A549 (cell line): ENCODE results near the gene TCEAL8. TPM values are rescaled to one million over a fixed set of nuclear protein-coding genes. Genes with fewer than 3 reads are reported as not detected.

Experiments used
- ATAC-seq, 2 experiments: fragments of 200-7000 bp in 1 of 2; fragments of >200 bp in 1 of 2; cut with Nextera tagmentation in 1 of 2; cut with Tn5 transposase in 1 of 2; 3 replicates each; pipeline versions ENCODE4 v1.8.0 to v1.9.1; 2018 to 2020; ENCODE audit warnings: mild to moderate bottlenecking in 1 of 2, moderate library complexity in 1 of 2
- CTCF ChIA-PET: fragments of 300-600 bp; sonication (Branson Sonifier 250); formaldehyde crosslinking; extraction: SDS; loops from one replicate; lab custom pipeline; 2021; ENCODE audit warnings: antibody characterized with exemption, inconsistent platforms; lab: Yijun Ruan, JAX
- POLR2A ChIA-PET: fragments of 350-600 bp; formaldehyde crosslinking; extraction: SDS; loops from one replicate; lab custom pipeline; 2021; ENCODE audit warnings: antibody characterized with exemption, inconsistent platforms; lab: Yijun Ruan, JAX
- DNase-seq, 2 experiments: peaks; one replicate each; pipeline versions ENCODE4 v3.0.0 to v3.0.0-alpha.2; 2011 to 2016; ENCODE audit warnings: low read depth in 1 of 2, low spot score in 1 of 2
- FAIRE-seq: peaks from 2 replicates; lab custom pipeline; 2011; peaks lifted over from hg19 to GRCh38; lab: Jason Lieb, UNC
- H3K27ac ChIP-seq, 2 experiments: fragments of >200 bp; sonication (Bioruptor Twin); formaldehyde crosslinking; 3 replicates each; pipeline ENCODE4 v1.5.1; 2016 to 2017
- H3K4me1 ChIP-seq: fragments of >200 bp; sonication (Bioruptor Twin); formaldehyde crosslinking; 3 replicates; pipeline ENCODE4 v1.6.1; 2016
- H3K4me2 ChIP-seq: fragments of >200 bp; sonication (Bioruptor Twin); formaldehyde crosslinking; 3 replicates; pipeline ENCODE4 v1.6.1; 2016
- H3K4me3 ChIP-seq: fragments of >200 bp; sonication (Bioruptor Twin); formaldehyde crosslinking; 3 replicates; pipeline ENCODE4 v1.5.1; 2016
- H3K9me3 ChIP-seq: fragments of >200 bp; sonication (Bioruptor Twin); formaldehyde crosslinking; 3 replicates; pipeline ENCODE4 v1.6.1; 2016
- BCL3 ChIP-seq: fragments of >200 bp; sonication (Bioruptor Twin); formaldehyde crosslinking; IDR thresholded peaks from 3 replicates; pipeline ENCODE4 v1.6.1; 2016
- BHLHE40 ChIP-seq: IDR thresholded peaks from 2 replicates; pipeline ENCODE4 v1.6.1; 2012; ENCODE audit warnings: low read depth, low read length, inconsistent platforms
- CBX8 ChIP-seq: fragments of 200-600 bp; sonication (generic); IDR thresholded peaks from 2 replicates; pipeline ENCODE4 v1.6.1; 2016
- CHD2 ChIP-seq: fragments of 150-350 bp; IDR thresholded peaks from 2 replicates; pipeline ENCODE4 v1.6.1; 2014; ENCODE audit warnings: low read length; ENCODE audit not compliant: partially characterized antibody
- FOSL2 ChIP-seq, 2 experiments: fragments of 450-650 bp in 1 of 2; fragments of >200 bp in 1 of 2; sonication (Bioruptor Twin) in 1 of 2; formaldehyde crosslinking; IDR thresholded peaks; 2 replicates each; pipeline versions ENCODE4 v1.5.0 to v1.6.1; 2016 to 2020; ENCODE audit warnings: mild to moderate bottlenecking in 1 of 2, moderate library complexity in 1 of 2
- FOXS1 ChIP-seq: fragments of 250-450 bp; sonication (Bioruptor Pico); IDR thresholded peaks from 2 replicates; pipeline ENCODE4 v1.5.0; 2020; ENCODE audit warnings: mild to moderate bottlenecking, moderate library complexity
- GATA3 ChIP-seq: IDR thresholded peaks from 2 replicates; pipeline ENCODE4 v1.6.1; 2012; ENCODE audit warnings: borderline replicate concordance
- HOXA7 ChIP-seq: fragments of 250-450 bp; sonication (Bioruptor Pico); IDR thresholded peaks from 2 replicates; pipeline ENCODE4 v1.5.0; 2020; ENCODE audit warnings: mild to moderate bottlenecking, moderate library complexity
- HOXB13 ChIP-seq: fragments of 250-450 bp; sonication (Bioruptor Pico); IDR thresholded peaks from 2 replicates; pipeline ENCODE4 v1.5.0; 2020; ENCODE audit warnings: low read depth, mild to moderate bottlenecking, moderate library complexity
- JUN ChIP-seq, 2 experiments: fragments of >200 bp; sonication (Bioruptor Twin); formaldehyde crosslinking; IDR thresholded peaks; 2 replicates in 1 of 2; 3 replicates in 1 of 2; pipeline ENCODE4 v1.6.1; 2016 to 2017
- KDM1A ChIP-seq: fragments of 200-600 bp; sonication (generic); IDR thresholded peaks from 2 replicates; pipeline ENCODE4 v1.6.1; 2016; ENCODE audit warnings: low read depth, mild to moderate bottlenecking
- KDM5A ChIP-seq: fragments of 200-600 bp; sonication (generic); IDR thresholded peaks from 2 replicates; pipeline ENCODE4 v1.6.1; 2016; ENCODE audit warnings: antibody characterized with exemption, mild to moderate bottlenecking
- MAX ChIP-seq: IDR thresholded peaks from 2 replicates; pipeline ENCODE4 v1.6.1; 2012
- PHF8 ChIP-seq: fragments of 200-600 bp; sonication (generic); IDR thresholded peaks from 2 replicates; pipeline ENCODE4 v1.6.1; 2016; ENCODE audit warnings: low read depth, mild to moderate bottlenecking, antibody characterized with exemption, moderate library complexity, borderline replicate concordance
- RAD21 ChIP-seq, 2 experiments: fragments of >200 bp in 1 of 2; sonication (Bioruptor Twin) in 1 of 2; formaldehyde crosslinking in 1 of 2; IDR thresholded peaks in 1 of 2; conservative IDR thresholded peaks in 1 of 2; 2 replicates in 1 of 2; 3 replicates in 1 of 2; pipeline ENCODE4 v1.6.1; 2012 to 2018; ENCODE audit warnings: inconsistent platforms in 1 of 2
- RARB ChIP-seq: fragments of 250-450 bp; sonication (Bioruptor Pico); IDR thresholded peaks from 2 replicates; pipeline ENCODE4 v1.8.0; 2021; ENCODE audit warnings: mild to moderate bottlenecking, moderate library complexity
- RNF2 ChIP-seq: fragments of 200-600 bp; sonication (generic); IDR thresholded peaks from 2 replicates; pipeline ENCODE4 v1.6.1; 2016; ENCODE audit warnings: low read depth, mild to moderate bottlenecking, antibody characterized with exemption, moderate library complexity, borderline replicate concordance
- SMC3 ChIP-seq: fragments of >200 bp; sonication (Bioruptor Twin); formaldehyde crosslinking; IDR thresholded peaks from 3 replicates; pipeline ENCODE4 v1.6.1; 2018; ENCODE audit warnings: inconsistent platforms
- WGBS: methylation state at CpG from one replicate; pipeline ENCODE4 v1.1.6; 2017; ENCODE audit errors: missing lambda C conversion rate; 5-methylcytosine and 5-hydroxymethylcytosine counted together
- polyA plus RNA-seq, 4 experiments: library from polyadenylated mRNA; depleted of rRNA in 3 of 4; stranded (reverse); fragments of >200 nt; fragmentation: RNase III in 1 of 4; extraction: RNeasy Plus Mini Kit Qiagen cat#74134 plus additional on column Dnase treatment in 1 of 4; gene quantifications; 2 replicates in 3 of 4; 3 replicates in 1 of 4; pipeline ENCODE4 v1.2.3, GENCODE V29; 2011 to 2017

Gene TCEAL8
- polyA plus RNA-seq, 2 of the 4 experiments (the other 2 are of a cell fraction) = 45.5 to 59.4 TPM

GRCh38 chrX:103258275-103258674, 3.3 kb upstream of the TCEAL8 start:
- TF ChIP-seq KDM5A (no peak), PHF8 (no peak), JUN (IDR thresholded peaks at IDR 0.05) (no peak), RNF2 (no peak), CBX8 (no peak), CHD2 (no peak), FOSL2 (IDR thresholded peaks at IDR 0.05) (no peak), FOSL2 (CRISPR knock-in tag; IDR thresholded peaks at IDR 0.05) (no peak), KDM1A (no peak), MAX (no peak), HOXA7 (no peak)
- H3K4me1 ChIP-seq = no peaks in the 10 kb centered on the region
- no peak overlapping the region for H3K27ac ChIP-seq
- no peak for ATAC-seq
- DNase-seq = no peak
- no peak for FAIRE-seq
- no peaks in the 10 kb centered on the region for H3K9me3 ChIP-seq
- POLR2A ChIA-PET = no interaction called here
- H3K4me3 ChIP-seq = no peak overlapping the region
- no peak overlapping the region for H3K4me2 ChIP-seq
- CTCF ChIA-PET = no interaction called here

- no peak for ATAC-seq
- H3K9me3 ChIP-seq = no peaks in the 10 kb centered on the region
- no peak overlapping the region for H3K4me3 ChIP-seq
- no peak overlapping the region for H3K27ac ChIP-seq
- no peak for FAIRE-seq
- DNase-seq = no peak
- CTCF ChIA-PET = interaction anchor here (0.7 kb wide), 1 partner anchor 739 kb away, joined by 3 read pairs; no protein-coding TSS in a partner anchor
- H3K4me1 ChIP-seq = no peaks in the 10 kb centered on the region
- H3K4me2 ChIP-seq = no peak overlapping the region
- no peak for TF ChIP-seq HOXB13 (CRISPR knock-in tag)
- TF ChIP-seq FOSL2 (IDR thresholded peaks at IDR 0.05) = no peak
- TF ChIP-seq FOSL2 (CRISPR knock-in tag; IDR thresholded peaks at IDR 0.05) = no peak
- TF ChIP-seq RARB (CRISPR knock-in tag) = no peak
- TF ChIP-seq RAD21 (conservative IDR thresholded peaks at IDR 0.05 in 1 of 2, IDR thresholded peaks at IDR 0.05 in 1 of 2) = no peak
- no peak for TF ChIP-seq RNF2
- no peak for TF ChIP-seq SMC3
- no peak for TF ChIP-seq BCL3
- TF ChIP-seq GATA3 = no peak
- TF ChIP-seq FOXS1 (CRISPR knock-in tag) = no peak
- POLR2A ChIA-PET = no interaction called here
Observed at GRCh38 chrX:103256651-103257050, 1.7 kb upstream of the TCEAL8 start.

- no peak for TF ChIP-seq HOXB13 (CRISPR knock-in tag)
- TF ChIP-seq MAX = peak; percentile 12; the same call in 1 of the 2 replicates
- TF ChIP-seq RAD21 (conservative IDR thresholded peaks at IDR 0.05 in 1 of 2, IDR thresholded peaks at IDR 0.05 in 1 of 2) = no peak
- 10% methylated on average over 22 of the region's 22 CpGs for WGBS
- ATAC-seq (peak; percentile 46 to 71; a peak in 3 of 6 replicates), DNase-seq (peak in 1 of 2 experiments; percentile 21), FAIRE-seq (no peak)
- POLR2A ChIA-PET = no interaction called here
- Histone ChIP-seq H3K4me2 (peak overlapping the region; percentile 85), H3K4me1 (no peaks in the 10 kb centered on the region), H3K27ac (peak overlapping the region; percentile 75 to 89), H3K4me3 (peak overlapping the region; percentile 78), H3K9me3 (no peaks in the 10 kb centered on the region)
- CTCF ChIA-PET = no interaction called here
Observed at GRCh38 chrX:103254171-103254824, 657 bp downstream of the TCEAL8 start.

GRCh38 chrX:103253608-103254007, 1.3 kb downstream of the TCEAL8 start:
- WGBS = 83% methylated on average over 8 of the region's 8 CpGs
- Histone ChIP-seq H3K4me2 (peak overlapping the region; percentile 85), H3K9me3 (no peaks in the 10 kb centered on the region), H3K4me1 (no peaks in the 10 kb centered on the region), H3K4me3 (peak overlapping the region; percentile 78), H3K27ac (peak overlapping the region; percentile 75 to 89; a peak in 4 of 6 replicates)
- ATAC-seq (no peak), FAIRE-seq (no peak), DNase-seq (no peak)
- POLR2A ChIA-PET = no interaction called here
- no peak for TF ChIP-seq KDM5A
- no peak for TF ChIP-seq BHLHE40
- TF ChIP-seq HOXB13 (CRISPR knock-in tag) = no peak
- CTCF ChIA-PET = no interaction called here
